ENCODE results near the gene KCMF1.

Gene KCMF1

GRCh38 chr2:85078536-85078935 lies 107.6 kb downstream of the KCMF1 start:
- DNase-seq (ENCODE audit: low spot score) = no peak

GRCh38 chr2:85083092-85083491 lies 112.1 kb downstream of the KCMF1 start:
- DNase-seq (ENCODE audit: low spot score) = no peak

- DNase-seq (ENCODE audit: low spot score) = no peak
Measured at GRCh38 chr2:85085563-85085962, 114.6 kb downstream of the KCMF1 start.

- DNase-seq (ENCODE audit: low spot score) = no peak
Measured at GRCh38 chr2:85087541-85087940, 116.6 kb downstream of the KCMF1 start.

GRCh38 chr2:85088921-85089320 lies 118.0 kb downstream of the KCMF1 start:
- no peak for DNase-seq (ENCODE audit: low spot score)

GRCh38 chr2:85089585-85089984 lies 118.6 kb downstream of the KCMF1 start:
- no peak for DNase-seq (ENCODE audit: low spot score)

- DNase-seq (ENCODE audit: low spot score) = no peak
Measured at GRCh38 chr2:85091838-85092237, 120.9 kb downstream of the KCMF1 start.

- DNase-seq (ENCODE audit: low spot score) = no peak
Measured at GRCh38 chr2:85095094-85095493, 124.1 kb downstream of the KCMF1 start.

- DNase-seq (ENCODE audit: low spot score) = no peak
Measured at GRCh38 chr2:85096616-85097015, 125.7 kb downstream of the KCMF1 start.

GRCh38 chr2:85104228-85104627 lies 133.3 kb downstream of the KCMF1 start:
- DNase-seq (ENCODE audit: low spot score) = no peak

- no peak for DNase-seq (ENCODE audit: low spot score)
Measured at GRCh38 chr2:85106489-85107180, 135.7 kb downstream of the KCMF1 start.

Measured in kidney tubule cell (primary cell).